ENCODE results near the gene AVPR2.

AVPR2 gene

GRCh38 chrX:153903991-153904957 lies at the start of gene AVPR2:
AVPR2 (plus strand) TSS chrX:153904673; CDS start chrX:153905146, 473 bp downstream.
- DNase-seq (ENCODE audit: low read depth in 2 of 2): no peak

DNA sequence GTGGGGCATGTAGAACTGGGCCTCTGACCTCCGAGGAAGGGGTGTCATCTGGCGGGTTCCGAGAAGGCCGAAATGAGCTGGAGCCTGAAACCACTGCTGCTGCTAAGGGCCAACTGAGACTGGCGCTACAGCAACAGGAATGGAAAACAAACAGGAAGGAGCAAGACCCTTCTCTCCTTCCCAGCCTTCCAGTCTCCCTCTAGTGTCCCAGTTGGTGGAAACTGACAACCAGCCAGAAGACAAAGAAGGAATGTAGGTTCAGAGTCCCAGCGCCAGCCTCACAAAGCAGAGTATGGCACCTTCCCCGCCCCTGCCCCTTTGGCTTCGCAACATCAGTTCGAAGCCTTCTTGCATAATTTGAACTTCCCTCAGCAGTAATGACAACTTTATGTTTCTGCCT lies 49.8 kb upstream of the AVPR2 start:
- no peak for DNase-seq (ENCODE audit: low read depth in 2 of 2)

DNA sequence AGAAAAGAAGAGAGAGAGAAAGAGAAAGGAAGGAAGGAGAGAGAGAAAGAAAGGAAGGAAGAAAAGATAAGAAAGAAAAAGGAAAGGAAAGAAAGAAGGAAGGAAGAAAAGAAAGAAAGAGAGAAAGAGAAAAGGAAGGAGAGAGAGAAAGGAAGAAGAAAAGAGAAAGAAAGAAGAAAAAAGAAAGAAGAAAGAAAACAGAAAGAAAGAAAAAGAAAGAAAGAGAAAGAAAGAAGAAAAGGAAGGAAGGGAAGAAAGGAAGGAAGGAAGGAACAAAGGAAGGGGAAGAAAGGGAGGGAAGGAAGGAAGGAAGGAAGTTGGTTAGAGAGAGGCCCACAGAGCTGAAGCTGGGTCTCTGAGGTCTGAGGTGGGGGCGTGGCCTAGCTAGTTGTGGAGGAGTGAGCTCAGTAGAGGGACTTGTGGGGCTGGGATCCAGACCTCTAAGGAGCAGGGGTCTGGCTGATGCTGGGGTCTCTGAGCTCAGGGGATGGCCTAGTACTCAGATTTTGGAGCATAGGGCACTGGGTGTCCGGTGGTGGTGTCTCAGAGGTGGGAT lies 47.0 kb upstream of the AVPR2 start:
- no peak for DNase-seq (ENCODE audit: low read depth in 2 of 2)

GRCh38 chrX:153861151-153861550 lies 43.3 kb upstream of the AVPR2 start:
- DNase-seq (ENCODE audit: low read depth in 2 of 2): no peak

DNA sequence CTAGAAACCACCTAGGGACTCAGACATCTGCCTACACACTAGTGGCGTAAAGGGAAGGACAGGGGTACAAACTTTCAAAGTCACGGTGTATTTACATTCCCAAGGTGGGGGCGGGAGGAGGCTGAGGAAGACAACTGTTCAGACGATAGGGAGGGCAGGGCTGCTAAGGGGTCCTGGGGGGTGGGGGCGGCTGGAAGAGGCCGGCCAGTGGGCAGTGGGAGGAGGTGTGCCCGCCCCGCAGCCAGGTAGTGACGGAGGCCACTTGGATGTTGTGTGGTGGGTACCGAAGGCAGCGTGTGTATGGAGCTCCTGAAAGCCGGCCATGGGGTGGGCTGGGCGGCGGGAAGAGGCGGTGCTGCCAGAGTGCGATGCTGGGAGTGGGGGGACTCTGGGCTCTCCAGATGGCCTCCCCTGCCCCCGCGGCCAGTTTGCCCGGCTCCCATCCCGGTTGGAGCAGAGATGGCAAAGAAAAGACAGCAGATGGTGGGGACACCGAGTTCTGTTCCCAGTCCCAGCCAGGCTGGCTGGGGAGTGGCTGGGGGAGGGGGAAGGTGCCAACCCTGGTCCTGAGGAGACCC lies 42.7 kb upstream of the AVPR2 start:
- DNase-seq (ENCODE audit: low read depth in 2 of 2): no peak

GRCh38 chrX:153862369-153863250 lies 41.9 kb upstream of the AVPR2 start:
- no peak for DNase-seq (ENCODE audit: low read depth in 2 of 2)

DNA sequence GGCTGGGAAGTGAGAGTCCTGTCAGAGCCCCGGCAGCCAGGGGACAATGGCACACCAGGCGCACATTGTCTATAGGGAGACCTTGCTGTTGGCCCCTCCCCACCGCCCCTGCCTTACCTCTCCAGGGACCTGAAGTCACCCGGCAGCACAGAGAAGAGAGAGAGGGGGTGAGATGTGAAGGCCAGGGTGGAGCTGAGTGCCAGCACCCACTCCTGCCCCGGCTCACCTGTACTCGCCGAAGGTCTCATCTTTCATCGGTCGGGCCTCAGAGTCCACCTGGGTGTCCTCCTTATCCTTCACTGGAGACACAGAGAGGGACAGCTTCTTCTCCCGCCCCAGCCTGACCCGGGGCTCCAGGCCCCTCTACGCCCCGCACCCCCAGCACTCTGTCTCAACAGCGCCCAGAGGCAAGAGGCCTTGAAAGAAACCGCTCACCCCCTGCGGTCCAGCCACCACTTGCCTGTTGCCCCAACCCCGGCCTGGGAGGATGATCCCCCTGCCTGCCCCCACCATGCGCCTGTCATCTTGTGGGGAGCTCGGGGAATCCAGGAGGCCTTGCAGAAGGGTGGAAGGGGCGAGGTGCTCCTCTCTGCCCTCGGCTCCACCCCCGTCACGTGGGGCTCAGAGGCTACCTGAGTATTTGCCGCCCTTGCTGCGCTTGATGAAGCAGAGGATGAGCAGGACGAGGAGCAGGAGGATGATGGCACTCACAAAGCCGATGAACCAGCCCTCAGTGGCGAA lies 41.1 kb upstream of the AVPR2 start:
- no peak for DNase-seq (ENCODE audit: low read depth in 2 of 2)

- no peak for DNase-seq (ENCODE audit: low read depth in 2 of 2)
Observed at GRCh38 chrX:153864101-153864500, 40.4 kb upstream of the AVPR2 start.

DNA sequence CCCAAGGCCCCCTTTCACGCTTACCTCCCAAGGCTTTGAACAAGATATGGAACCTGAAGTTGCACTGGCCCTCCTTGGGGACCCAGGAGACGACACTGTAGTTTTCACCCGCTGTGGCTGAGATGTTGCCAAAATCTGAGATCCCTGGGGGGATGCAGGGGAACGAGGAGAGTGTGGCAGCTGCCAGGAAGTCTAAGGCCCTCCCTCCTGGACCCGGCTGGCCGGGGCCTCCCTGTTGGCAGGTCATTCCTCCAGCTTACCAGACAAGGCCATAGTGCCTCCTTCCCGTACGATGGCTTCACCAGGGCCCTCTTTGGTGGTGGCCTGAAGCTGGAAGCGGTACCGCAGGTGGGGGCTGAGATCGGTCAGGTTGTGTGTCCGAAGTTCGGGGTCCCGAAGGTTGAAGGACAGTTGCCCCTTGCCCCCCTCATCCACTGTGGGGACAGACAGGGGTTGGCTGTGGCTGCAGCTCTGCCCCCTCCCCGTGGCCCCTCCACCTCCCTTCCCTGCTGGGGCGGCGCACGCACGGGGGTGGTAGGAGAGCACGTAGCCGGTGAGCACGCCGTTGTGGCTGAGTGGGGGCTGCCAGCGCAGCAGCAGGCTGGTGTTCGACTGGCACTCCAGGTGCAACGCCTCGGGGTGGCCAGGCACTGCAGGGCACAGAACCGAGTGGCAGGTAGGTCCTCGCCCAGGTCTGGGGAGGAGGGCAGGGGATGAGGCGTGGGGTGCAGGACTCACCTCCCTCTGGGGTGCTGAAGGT lies 39.7 kb upstream of the AVPR2 start:
- no peak for DNase-seq (ENCODE audit: low read depth in 2 of 2)

GRCh38 chrX:153865321-153865580 lies 39.2 kb upstream of the AVPR2 start:
- no peak for DNase-seq (ENCODE audit: low read depth in 2 of 2)

DNA sequence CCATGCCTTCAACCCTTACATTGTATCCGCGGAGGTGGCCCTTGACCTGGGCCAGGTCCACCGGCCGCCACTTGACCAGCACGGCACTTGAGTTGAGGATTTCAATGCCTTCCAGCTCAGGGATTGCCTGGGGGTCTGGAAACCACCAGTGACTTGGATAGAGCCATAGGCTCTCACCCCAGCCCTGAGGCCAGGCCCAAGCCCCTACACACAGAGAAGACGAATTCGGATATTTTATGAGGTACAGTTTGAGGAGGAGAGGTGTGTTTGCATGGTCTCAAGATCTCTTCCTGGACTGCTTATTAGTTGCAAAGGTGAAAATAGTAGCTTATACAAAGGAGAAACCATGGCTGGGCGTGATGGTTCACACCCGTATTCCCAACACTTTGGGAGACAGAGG lies 38.8 kb upstream of the AVPR2 start:
- DNase-seq (ENCODE audit: low read depth in 2 of 2): no peak

DNA sequence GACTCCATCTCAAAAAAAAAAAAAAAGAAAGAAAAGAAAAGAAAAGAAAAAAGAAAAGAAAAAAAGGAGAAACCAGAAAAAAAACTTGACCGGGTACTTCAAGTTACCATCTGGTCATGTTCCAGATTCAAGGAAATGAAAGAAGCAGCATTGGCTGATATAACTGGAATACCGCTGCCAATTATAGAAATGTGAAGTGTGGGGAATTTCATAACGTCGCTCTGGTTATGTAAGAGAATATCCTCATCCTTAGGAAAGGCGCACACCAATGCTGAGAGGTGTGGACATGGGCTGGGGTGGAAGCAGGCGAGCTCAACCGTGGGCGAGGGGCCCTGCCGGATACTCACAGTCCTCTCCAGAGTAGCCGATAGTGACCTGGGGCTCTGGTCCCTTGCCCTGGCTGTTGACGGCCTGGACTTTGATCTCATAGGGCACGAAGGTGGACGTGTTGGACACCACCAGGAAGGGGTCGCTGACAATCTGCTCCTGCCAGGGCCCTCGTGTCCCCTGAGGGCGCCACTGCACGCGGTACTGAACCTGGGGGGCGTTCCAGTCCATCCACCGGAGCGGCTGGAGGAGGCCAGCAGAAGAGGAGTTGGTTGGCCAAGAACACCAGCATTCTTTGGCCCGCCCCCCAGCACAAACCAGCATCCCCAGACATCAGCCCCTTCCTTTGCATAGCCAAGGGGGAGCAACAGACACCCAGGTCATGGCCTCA lies 38.0 kb upstream of the AVPR2 start:
- no peak for DNase-seq (ENCODE audit: low read depth in 2 of 2)

GRCh38 chrX:153867139-153867538 lies 37.3 kb upstream of the AVPR2 start:
- no peak for DNase-seq (ENCODE audit: low read depth in 2 of 2)

GRCh38 chrX:153867671-153868070 lies 36.8 kb upstream of the AVPR2 start:
- DNase-seq (ENCODE audit: low read depth in 2 of 2): no peak

DNA sequence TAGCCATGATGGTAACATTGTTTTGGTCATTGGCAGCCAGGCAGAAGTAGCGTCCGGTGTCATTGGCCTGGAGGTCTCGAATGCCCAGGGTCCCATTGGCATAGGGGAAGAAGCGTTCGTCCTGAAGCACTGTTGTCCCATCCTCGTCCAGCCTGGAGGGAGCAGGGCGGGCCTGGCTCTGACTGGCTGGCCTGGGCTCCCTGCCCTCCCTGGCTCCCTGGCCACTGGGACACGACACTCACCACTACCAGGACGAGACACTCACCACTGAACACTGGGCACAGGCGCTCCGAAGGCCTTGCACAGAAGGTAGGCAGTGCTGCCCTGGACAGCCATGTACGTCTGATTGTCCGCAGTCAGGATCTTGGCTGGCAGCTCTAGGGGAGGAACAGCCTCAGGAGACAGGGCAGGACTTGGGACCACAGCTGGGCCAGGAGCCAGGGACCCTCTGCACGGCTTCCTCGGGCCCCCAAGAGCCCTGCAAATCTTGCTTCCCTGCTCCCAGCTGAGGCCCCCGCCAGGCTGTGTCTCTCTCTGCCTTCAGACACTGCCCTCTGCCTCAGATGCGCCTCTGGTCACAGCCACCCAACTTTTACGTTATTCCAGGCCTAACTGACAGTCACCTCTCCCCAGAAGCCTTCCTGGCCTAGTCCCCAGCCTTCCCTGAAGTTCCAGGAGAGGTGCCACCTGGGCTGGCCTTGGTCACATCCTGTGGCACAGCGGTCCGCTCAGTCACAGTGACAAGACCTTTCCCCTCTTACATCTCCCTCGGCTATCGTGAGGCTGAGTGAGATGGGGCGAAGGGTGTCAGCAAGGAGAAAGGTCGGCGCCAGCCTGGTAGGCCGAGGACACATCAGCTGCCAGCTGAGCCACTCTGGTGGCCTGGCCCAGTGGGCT lies 35.6 kb upstream of the AVPR2 start:
- DNase-seq (ENCODE audit: low read depth in 2 of 2): no peak

- DNase-seq (ENCODE audit: low read depth in 2 of 2): no peak
Observed at GRCh38 chrX:153869473-153870287, 34.8 kb upstream of the AVPR2 start.

DNA sequence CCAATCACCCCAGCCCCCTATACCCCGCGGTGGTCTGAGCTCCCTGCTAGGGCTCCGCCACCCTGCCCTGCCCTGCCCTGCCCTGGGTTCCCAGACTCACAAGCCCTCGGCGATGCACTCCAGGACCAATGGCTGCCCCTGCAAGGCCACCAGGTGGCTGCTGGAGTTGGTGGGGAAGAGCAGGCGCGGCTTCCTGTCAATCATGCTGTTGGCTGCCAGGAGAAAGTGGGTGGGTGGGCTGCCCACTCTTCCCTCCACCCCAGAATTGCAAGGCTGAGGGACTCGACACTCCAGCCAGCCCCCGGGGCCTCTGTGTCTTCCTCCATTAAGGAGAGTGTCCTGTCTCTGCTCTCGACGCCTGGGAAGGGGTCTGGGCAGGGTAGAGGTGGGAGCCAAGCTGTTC lies 34.2 kb upstream of the AVPR2 start:
- no peak for DNase-seq (ENCODE audit: low read depth in 2 of 2)

GRCh38 chrX:153870791-153871360 lies 33.6 kb upstream of the AVPR2 start:
- DNase-seq (ENCODE audit: low read depth in 2 of 2): no peak

Data from fibroblast of skin of left quadriceps (primary cell).